COLO829 (cell line): ENCODE results near the gene SKA3.
"Not testable (repeated sequence)": the region's sequence is repeated elsewhere in the genome, so short reads cannot be mapped to it uniquely, and the experiment has no call there.

Source experiments
- DNase-seq: peaks from one replicate; pipeline ENCODE4 v3.0.0; 2012; ENCODE audit warnings: low spot score

SKA3 gene

GRCh38 chr13:21176215-21176981, at the start of gene SKA3, which contains the start of gene MRPL57:
Gene SKA3 (minus strand): TSS chr13:21176552. CDS start chr13:21176477, 75 bp downstream.
Gene MRPL57 (plus strand): TSS chr13:21176658. CDS start chr13:21176917, 259 bp downstream.
- peak; percentile 93 for DNase-seq

GRCh38 chr13:21225082-21225481, 48.7 kb upstream of the SKA3 start:
- no peak for DNase-seq

- DNase-seq = no peak
Observed at GRCh38 chr13:21221268-21221667, 44.9 kb upstream of the SKA3 start.

GRCh38 chr13:21219716-21220115, 43.4 kb upstream of the SKA3 start:
- not testable (repeated sequence) for DNase-seq

DNA sequence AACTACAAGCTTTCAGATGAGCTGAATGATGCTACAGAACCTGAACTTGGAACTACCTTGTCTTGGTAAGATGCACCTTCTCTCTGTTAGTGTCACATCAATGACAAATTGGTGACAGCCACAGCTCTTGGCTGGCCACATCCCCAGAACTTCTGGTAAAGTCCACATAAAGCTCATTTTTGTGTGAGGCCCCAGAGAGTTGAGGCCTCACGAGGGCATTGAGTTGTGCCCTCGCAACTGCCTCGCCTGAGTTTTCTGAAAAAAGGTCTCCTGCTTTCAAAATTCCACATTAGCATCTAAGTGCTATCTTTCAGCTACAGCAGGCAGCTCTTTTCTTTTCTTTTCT, 42.7 kb upstream of the SKA3 start:
- no peak for DNase-seq

DNA sequence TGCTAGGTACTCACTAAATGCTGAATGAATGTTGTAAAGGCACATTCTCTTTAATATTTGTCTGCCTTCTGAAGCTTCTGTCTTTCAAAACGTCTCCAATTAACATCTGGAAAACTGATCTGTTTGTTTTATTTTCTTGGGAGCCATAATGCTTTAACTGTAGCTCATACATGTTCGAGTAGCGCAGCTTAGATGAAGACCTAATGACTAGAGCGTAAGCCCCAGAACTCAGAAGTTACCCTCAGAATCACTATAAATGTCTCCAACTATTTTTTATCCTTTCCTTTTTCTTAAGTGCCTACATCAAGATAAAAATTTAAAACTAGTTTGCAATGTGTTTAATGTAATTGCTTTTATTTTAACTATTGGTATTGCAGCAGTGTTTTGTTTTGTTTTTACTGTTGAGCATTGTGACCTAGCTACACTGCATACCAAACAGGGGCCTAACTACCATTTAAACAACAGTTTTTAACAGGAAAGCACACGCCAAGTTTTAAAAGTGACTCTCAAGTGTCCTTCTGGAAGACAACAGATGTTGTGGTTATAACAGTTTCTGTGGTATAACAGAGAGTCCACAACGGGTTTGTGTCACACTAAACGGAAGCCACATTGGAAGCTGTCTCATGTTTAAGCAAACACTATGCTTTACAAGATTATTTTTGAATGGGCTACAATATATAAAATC, 42.1 kb upstream of the SKA3 start:
- DNase-seq = no peak

DNA sequence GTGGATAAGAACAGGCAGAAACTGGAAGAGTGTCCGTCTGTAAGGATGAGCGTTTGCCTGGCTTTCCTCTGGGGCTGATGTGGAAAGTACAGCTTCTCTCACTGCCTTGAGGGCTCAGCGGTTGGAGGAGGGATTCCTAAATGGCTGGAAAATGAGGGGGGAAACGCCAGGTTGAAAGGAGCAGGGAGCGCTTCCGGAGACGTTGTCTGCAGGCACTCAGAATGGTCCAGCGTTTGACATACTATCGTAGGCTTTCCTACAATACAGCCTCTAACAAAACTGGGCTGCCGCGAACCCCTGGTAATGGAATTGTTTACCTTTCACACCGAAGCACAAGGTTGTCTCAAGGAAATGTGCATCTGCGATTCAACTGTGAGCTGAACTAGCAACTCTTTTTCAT, 40.0 kb upstream of the SKA3 start:
- no peak for DNase-seq

GRCh38 chr13:21215419-21215818, 39.1 kb upstream of the SKA3 start:
- DNase-seq = not testable (repeated sequence)

GRCh38 chr13:21212138-21212775, 35.9 kb upstream of the SKA3 start:
- no peak for DNase-seq

GRCh38 chr13:21208652-21209154, 32.4 kb upstream of the SKA3 start:
- DNase-seq = no peak

- DNase-seq = no peak
Observed at GRCh38 chr13:21202767-21203531, 26.6 kb upstream of the SKA3 start.

GRCh38 chr13:21201456-21202190, 25.3 kb upstream of the SKA3 start:
- DNase-seq = not testable (repeated sequence)

DNA sequence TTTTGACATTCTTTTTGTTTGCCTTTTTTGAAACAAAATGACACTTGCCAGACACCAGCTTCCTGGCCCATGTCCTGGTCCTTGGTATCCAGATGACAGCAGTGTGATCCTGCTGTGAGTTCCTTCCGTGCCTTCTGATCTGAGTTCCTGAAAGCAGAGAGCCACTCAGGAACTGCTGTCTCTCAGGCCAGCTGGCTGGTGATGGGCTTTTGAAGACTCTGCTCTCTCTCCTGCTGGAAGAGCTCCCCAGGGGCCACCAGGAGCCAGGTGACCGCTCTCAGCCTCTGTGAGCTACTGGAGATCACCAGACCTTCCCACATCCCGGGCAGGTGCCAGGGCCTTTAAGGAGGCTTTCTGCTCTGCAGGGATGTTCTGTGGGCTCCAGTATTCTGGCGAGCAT, 22.0 kb upstream of the SKA3 start:
- DNase-seq = not testable (repeated sequence)

DNA sequence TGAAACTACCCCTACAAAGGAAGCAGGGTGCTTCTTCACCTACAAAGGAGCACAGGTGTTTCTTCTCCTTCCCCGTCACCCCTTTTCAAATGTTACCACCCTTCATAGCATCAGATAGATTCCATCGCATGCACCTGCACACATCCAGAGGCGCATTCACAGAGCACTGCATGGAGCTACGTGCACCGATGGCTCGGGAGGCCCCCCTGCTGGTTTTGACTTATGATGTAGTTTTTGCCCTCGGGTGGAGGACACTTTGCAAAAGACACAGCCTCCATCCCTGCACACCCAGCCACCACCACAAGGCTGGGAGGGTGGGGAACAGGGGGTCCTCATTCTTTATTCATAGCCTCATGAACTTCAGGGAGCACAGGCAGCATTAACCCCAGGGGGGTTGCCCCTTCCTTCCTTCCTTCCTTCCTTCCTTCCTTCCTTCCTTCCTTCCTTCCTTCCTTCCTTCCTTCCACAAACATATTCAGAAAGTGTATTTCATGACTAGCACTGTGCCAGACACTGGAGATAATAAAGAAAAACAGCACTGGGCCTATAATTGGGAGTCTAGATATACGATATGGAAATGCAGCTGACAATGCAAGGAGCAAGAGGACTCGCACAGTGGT, 21.4 kb upstream of the SKA3 start:
- not testable (repeated sequence) for DNase-seq

- DNase-seq = not testable (repeated sequence)
Observed at GRCh38 chr13:21194756-21195155, 18.4 kb upstream of the SKA3 start.

GRCh38 chr13:21186410-21186809, 10.1 kb upstream of the SKA3 start:
- not testable (repeated sequence) for DNase-seq

DNA sequence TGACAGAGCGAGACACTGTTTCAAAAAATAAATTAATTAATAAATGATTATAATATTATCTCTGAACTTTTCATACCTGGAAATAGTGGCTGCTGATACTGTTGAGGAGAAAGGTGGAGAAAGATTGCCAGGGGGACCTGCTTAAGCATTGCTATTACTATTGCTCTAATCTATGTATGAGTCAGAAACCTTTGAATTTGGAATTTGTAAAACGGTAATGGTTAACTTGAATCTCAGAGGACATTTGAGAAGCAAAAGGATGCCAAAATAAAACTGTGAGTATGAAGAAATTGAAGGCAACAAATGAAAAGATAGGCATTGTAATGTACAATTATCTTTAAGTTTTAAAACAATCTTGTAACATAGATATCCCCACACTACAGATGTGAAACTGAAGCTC, 5.3 kb upstream of the SKA3 start:
- no peak for DNase-seq

DNA sequence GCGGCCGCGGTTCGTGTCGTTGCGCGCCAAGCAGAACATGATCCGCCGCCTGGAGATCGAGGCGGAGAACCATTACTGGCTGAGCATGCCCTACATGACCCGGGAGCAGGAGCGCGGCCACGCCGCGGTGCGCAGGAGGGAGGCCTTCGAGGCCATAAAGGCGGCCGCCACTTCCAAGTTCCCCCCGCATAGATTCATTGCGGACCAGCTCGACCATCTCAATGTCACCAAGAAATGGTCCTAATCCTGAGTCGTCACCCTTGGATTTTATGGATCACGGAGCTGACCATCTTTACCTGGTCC, 581 bp upstream of the SKA3 start:
- no peak for DNase-seq

DNA sequence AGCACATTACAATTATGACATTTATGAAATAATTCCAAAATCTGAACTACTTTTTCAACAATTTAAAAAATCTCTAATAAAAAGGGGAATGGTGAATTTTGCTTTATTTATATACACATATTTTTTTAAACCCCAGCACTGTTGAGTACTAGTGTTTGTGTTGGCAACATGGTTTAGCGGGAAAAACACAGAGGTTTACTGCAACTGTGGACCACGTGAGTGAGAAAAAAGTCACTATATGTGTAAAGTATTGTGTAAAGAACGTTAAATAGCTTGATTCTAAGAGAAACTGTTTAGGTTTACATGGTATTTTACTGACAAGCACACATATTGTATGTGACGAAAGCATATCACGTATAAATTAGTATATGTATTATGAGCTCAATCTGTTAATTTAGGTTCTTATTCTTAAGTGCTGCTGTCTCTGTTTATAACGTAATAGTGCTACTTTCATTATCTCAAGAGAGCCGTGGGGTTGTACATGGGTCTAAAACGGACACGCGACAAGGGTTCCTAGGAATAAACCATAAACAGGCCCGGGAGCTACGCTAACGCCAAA, 617 bp downstream of the SKA3 start:
- no peak for DNase-seq

DNA sequence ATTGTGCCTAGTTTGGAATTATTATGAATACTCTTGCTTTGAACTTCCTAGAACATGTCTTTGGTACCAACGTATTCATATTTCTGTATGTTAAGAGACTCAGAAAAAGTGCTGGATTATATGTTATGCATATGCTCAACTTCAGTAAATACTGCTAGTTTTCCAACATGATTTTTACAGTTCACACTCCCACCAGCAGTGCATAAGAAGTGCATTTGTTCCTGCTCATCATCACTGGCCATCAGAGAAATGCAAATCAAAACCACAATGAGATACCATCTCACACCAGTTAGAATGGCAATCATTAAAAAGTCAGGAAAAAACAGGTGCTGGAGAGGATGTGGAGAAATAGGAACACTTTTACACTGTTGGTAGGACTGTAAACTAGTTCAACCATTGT, 2.6 kb downstream of the SKA3 start:
- DNase-seq = not testable (repeated sequence)

DNA sequence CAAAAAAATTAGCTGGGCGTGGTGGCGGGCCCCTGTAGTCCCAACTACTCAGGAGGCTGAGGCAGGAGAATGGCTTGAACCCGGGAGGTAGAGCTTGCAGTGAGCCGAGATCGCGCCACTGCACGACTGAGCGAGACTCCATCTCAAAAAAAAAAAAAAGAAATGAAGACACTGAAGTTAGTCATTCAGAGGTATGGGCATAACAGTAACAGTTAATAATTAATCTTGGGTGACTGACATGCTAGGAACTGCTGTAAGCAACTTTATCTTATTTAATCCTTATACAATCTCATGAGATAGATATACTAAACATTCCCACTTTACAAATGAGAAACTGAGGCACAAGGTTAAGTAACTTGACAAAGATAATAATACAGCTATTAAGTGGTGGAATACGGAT, 4.9 kb downstream of the SKA3 start:
- DNase-seq = no peak
